ENCODE data around the gene TUBB1.

The TUBB1 gene

DNA sequence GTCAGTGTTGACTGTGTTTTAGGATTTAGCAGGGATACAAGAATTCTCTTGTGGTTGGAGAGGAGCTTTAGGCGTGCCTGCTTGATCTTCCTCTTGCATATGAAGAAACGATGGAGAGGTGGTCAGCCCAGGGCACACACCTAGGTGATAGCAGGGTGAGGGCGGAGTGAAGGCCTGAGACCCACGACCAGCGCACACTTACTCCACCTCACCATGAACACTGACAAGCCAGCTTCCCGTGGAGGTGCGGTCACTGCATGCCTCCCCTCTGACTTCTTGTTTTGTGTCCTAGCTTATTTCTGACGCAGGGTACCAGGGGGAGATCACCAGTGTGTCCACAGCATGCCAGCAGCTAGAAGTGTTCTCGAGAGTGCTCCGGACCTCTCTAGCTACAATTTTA lies 30.0 kb upstream of the TUBB1 start:
- H3K79me2 ChIP-seq (ENCODE audit: insufficient read depth, low read length) = peaks cover 26% of the 10 kb centered on the region
- peaks cover 17% of the 10 kb centered on the region for H4K20me1 ChIP-seq (ENCODE audit: insufficient read depth, low read length, poor library complexity, severe bottlenecking)
- no peak overlapping the region for H3K9ac ChIP-seq (ENCODE audit: low read depth, low read length, poor library complexity, severe bottlenecking)

DNA sequence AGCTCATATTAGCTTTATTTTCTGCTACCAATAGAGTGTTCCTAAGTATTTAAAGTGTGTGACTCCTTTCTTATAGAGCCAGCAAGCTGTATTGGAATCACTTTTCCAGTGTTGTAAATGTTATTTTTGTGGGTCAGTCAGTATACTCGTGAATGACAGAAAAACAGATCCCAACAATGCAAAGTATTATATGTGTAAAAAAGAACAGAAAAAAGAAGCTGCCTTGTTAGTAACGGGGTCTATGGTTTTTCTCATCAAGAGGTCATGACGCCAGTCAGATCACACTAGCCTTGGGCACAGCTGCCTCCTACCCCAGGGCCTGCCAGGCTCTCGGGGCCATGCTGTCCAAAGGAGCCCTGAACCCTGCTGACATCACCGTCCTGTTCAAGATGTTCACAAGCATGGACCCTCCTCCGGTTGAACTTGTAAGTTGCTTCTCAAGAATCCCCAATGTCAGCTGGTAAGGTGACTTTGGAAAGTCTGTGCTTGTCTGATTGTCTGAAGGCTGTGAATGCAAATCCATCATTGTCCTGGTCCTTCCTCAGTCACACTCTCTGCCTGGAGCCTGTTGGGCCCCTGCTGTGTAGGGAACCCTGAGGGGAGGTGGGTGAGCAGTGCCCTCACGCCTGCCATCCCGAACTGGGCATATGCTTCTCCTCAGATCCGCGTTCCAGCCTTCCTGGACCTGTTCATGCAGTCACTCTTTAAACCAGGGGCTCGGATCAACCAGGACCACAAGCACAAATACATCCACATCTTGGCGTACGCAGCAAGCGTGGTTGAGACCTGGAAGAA lies 28.4 kb upstream of the TUBB1 start:
- peaks cover 92% of the 10 kb centered on the region for H3K36me3 ChIP-seq (ENCODE audit: insufficient read depth, low read length)
- H3K4me2 ChIP-seq (ENCODE audit: low read depth, low read length, poor library complexity, severe bottlenecking) = no peak overlapping the region
- H2AFZ ChIP-seq (ENCODE audit: low read length) = no peak overlapping the region
- no peaks in the 10 kb centered on the region for H3K9me3 ChIP-seq (ENCODE audit: insufficient read depth, low read depth, low read length)
- H4K20me1 ChIP-seq (ENCODE audit: insufficient read depth, low read length, poor library complexity, severe bottlenecking) = peaks cover 6% of the 10 kb centered on the region
- peaks cover 10% of the 10 kb centered on the region; the same call in 1 of the 2 replicates for H3K79me2 ChIP-seq (ENCODE audit: insufficient read depth, low read length)
- no peaks in the 10 kb centered on the region for H3K27me3 ChIP-seq (ENCODE audit: insufficient read depth, low read length, poor library complexity, severe bottlenecking)
- no peaks in the 10 kb centered on the region for H3F3A ChIP-seq (ENCODE audit: low read depth)
- no peaks in the 10 kb centered on the region for H3K4me1 ChIP-seq (ENCODE audit: insufficient read depth, low read length, poor library complexity, severe bottlenecking)
- no peaks in the 10 kb centered on the region for H3K9me2 ChIP-seq (replicated peaks; ENCODE audit: low read depth, low read length)
- no peak overlapping the region for H3K4me3 ChIP-seq (ENCODE audit: low read length, poor library complexity, severe bottlenecking)
- TF ChIP-seq, protein P1, sequence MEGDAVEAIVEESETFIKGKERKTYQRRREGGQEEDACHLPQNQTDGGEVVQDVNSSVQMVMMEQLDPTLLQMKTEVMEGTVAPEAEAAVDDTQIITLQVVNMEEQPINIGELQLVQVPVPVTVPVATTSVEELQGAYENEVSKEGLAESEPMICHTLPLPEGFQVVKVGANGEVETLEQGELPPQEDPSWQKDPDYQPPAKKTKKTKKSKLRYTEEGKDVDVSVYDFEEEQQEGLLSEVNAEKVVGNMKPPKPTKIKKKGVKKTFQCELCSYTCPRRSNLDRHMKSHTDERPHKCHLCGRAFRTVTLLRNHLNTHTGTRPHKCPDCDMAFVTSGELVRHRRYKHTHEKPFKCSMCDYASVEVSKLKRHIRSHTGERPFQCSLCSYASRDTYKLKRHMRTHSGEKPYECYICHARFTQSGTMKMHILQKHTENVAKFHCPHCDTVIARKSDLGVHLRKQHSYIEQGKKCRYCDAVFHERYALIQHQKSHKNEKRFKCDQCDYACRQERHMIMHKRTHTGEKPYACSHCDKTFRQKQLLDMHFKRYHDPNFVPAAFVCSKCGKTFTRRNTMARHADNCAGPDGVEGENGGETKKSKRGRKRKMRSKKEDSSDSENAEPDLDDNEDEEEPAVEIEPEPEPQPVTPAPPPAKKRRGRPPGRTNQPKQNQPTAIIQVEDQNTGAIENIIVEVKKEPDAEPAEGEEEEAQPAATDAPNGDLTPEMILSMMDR (conservative IDR thresholded peaks at IDR 0.05; ENCODE audit: low read length) = no peak
- no peak for TF ChIP-seq EZH2phosphoT487 (IDR thresholded peaks at IDR 0.05; ENCODE audit: borderline replicate concordance)
- no peak overlapping the region for H3K9ac ChIP-seq (ENCODE audit: low read depth, low read length, poor library complexity, severe bottlenecking)

More for the DNA sequence above, 30.0 kb upstream of the TUBB1 start:
- Histone ChIP-seq H2AFZ (ENCODE audit: low read length) (no peak overlapping the region), H3K4me2 (ENCODE audit: low read depth, low read length, poor library complexity, severe bottlenecking) (no peak overlapping the region), H3K9me2 (replicated peaks; ENCODE audit: low read depth, low read length) (no peaks in the 10 kb centered on the region), H3K36me3 (ENCODE audit: insufficient read depth, low read length) (peaks cover 76% of the 10 kb centered on the region), H3K27me3 (ENCODE audit: insufficient read depth, low read length, poor library complexity, severe bottlenecking) (no peaks in the 10 kb centered on the region), H3K4me1 (ENCODE audit: insufficient read depth, low read length, poor library complexity, severe bottlenecking) (peaks cover 8% of the 10 kb centered on the region), H3F3A (ENCODE audit: low read depth) (no peaks in the 10 kb centered on the region), H3K9me3 (ENCODE audit: insufficient read depth, low read depth, low read length) (no peaks in the 10 kb centered on the region), H3K4me3 (ENCODE audit: low read length, poor library complexity, severe bottlenecking) (no peak overlapping the region)
- no peak for TF ChIP-seq EZH2phosphoT487 (IDR thresholded peaks at IDR 0.05; ENCODE audit: borderline replicate concordance)
- TF ChIP-seq, protein P1 (conservative IDR thresholded peaks at IDR 0.05; ENCODE audit: low read length) = no peak

DNA sequence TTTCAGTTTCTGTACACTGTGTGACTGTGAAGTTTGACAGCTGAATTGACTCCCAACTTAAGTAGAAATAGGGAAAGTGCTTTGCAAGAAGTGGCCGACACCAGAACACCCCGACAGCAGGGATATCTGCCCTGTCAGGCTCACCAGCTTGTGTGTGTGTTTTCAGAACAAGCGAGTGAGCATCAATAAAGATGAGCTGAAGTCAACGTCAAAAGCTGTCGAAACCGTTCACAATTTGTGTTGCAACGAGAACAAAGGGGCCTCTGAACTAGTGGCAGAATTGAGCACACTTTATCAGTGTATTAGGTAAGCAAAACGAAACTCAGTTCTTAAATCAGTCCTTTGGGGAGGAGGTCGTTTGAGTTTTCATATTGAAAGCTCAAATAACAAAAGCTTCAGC lies 27.5 kb upstream of the TUBB1 start:
- peaks cover 5% of the 10 kb centered on the region; the same call in 1 of the 2 replicates for H3K79me2 ChIP-seq (ENCODE audit: insufficient read depth, low read length)
- H3F3A ChIP-seq (ENCODE audit: low read depth) = no peaks in the 10 kb centered on the region
- no peaks in the 10 kb centered on the region for H3K9me3 ChIP-seq (ENCODE audit: insufficient read depth, low read depth, low read length)
- no peak overlapping the region for H3K9ac ChIP-seq (ENCODE audit: low read depth, low read length, poor library complexity, severe bottlenecking)
- no peak overlapping the region for H3K4me3 ChIP-seq (ENCODE audit: low read length, poor library complexity, severe bottlenecking)
- no peak for TF ChIP-seq EZH2phosphoT487 (IDR thresholded peaks at IDR 0.05; ENCODE audit: borderline replicate concordance)
- TF ChIP-seq, protein P1 (conservative IDR thresholded peaks at IDR 0.05; ENCODE audit: low read length) = no peak
- peaks cover 4% of the 10 kb centered on the region for H4K20me1 ChIP-seq (ENCODE audit: insufficient read depth, low read length, poor library complexity, severe bottlenecking)
- no peak overlapping the region for H2AFZ ChIP-seq (ENCODE audit: low read length)
- H3K4me2 ChIP-seq (ENCODE audit: low read depth, low read length, poor library complexity, severe bottlenecking) = no peak overlapping the region
- H3K9me2 ChIP-seq (replicated peaks; ENCODE audit: low read depth, low read length) = no peaks in the 10 kb centered on the region
- no peaks in the 10 kb centered on the region for H3K4me1 ChIP-seq (ENCODE audit: insufficient read depth, low read length, poor library complexity, severe bottlenecking)
- H3K27me3 ChIP-seq (ENCODE audit: insufficient read depth, low read length, poor library complexity, severe bottlenecking) = no peaks in the 10 kb centered on the region
- H3K36me3 ChIP-seq (ENCODE audit: insufficient read depth, low read length) = peaks cover 96% of the 10 kb centered on the region

All from Loucy (cell line).